ENCODE measurements around the gene TPST1. TPM values are rescaled to one million over a fixed set of nuclear protein-coding genes. Genes with fewer than 3 reads are reported as not detected.

Gene TPST1
- total RNA-seq, 1 experiment from 2014 or later: 32.8 TPM

DNA sequence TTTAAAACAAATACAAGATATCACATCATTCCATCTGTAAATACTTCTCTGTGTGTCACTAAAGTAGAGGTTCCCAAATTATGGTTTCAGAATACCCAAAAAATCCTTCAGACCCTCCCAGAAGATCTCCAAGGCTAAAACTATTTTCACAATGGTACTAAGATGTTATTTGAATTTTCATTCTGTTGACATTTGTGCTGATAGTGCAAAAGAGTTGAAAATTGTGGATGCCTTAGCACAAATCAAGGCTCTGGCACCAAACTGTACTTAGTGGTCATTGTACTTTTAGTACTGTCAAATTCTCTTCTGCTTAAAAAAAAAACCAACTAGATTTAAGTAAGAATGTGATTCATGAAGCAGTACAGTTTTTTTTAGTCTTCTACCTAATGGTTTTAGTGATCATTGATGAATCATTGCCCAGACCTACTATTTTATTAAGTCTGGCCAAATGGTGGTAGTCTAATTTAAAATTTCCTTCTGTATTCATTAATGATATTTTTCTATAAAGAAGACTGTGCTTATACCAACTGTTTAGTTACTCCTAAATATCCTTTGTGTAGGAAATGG is 50.5 kb downstream of the TPST1 start:
- Histone ChIP-seq H3K4me3 (ENCODE audit: low read depth, low read length) (no peak overlapping the region), H3K27me3 (replicated peaks; ENCODE audit: control insufficient read depth, insufficient read depth, low read length) (no peaks in the 10 kb centered on the region), H3K36me3 (ENCODE audit: control insufficient read depth, insufficient read depth, low read length) (no peaks in the 10 kb centered on the region; the same call in 1 of the 2 replicates), H3K9me3 (peaks cover 5% of the 10 kb centered on the region; the same call in 1 of the 2 replicates), H3K4me1 (no peaks in the 10 kb centered on the region; the same call in 1 of the 2 replicates)
- Mint-ChIP-seq H3K36me3 (ENCODE audit: insufficient read depth, unreplicated experiment) (peaks cover 10% of the 10 kb centered on the region), H3K4me1 (ENCODE audit: low read depth, unreplicated experiment) (peaks cover 29% of the 10 kb centered on the region), H3K4me3 (ENCODE audit: unreplicated experiment) (no peak overlapping the region), H3K27ac (ENCODE audit: unreplicated experiment) (no peak overlapping the region), H3K9me3 (ENCODE audit: unreplicated experiment) (no peaks in the 10 kb centered on the region), H3K27me3 (ENCODE audit: insufficient read depth, unreplicated experiment) (no peaks in the 10 kb centered on the region)
- no peak for DNase-seq
- BruUV-seq (replicated peaks): no TSS peak
- ChIA-PET POLR2A (no interaction called here), CTCF (no interaction called here)
- TF ChIP-seq, protein P1, sequence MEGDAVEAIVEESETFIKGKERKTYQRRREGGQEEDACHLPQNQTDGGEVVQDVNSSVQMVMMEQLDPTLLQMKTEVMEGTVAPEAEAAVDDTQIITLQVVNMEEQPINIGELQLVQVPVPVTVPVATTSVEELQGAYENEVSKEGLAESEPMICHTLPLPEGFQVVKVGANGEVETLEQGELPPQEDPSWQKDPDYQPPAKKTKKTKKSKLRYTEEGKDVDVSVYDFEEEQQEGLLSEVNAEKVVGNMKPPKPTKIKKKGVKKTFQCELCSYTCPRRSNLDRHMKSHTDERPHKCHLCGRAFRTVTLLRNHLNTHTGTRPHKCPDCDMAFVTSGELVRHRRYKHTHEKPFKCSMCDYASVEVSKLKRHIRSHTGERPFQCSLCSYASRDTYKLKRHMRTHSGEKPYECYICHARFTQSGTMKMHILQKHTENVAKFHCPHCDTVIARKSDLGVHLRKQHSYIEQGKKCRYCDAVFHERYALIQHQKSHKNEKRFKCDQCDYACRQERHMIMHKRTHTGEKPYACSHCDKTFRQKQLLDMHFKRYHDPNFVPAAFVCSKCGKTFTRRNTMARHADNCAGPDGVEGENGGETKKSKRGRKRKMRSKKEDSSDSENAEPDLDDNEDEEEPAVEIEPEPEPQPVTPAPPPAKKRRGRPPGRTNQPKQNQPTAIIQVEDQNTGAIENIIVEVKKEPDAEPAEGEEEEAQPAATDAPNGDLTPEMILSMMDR (IDR thresholded peaks at IDR 0.05; ENCODE audit: insufficient read depth in 1 of 2, low read depth in 1 of 2, low read length in 1 of 2, severe bottlenecking in 1 of 2, unreplicated experiment in 1 of 2): no peak
- intact Hi-C loops (cut with micrococcal nuclease; ENCODE audit: unreplicated experiment): no loop called here

DNA sequence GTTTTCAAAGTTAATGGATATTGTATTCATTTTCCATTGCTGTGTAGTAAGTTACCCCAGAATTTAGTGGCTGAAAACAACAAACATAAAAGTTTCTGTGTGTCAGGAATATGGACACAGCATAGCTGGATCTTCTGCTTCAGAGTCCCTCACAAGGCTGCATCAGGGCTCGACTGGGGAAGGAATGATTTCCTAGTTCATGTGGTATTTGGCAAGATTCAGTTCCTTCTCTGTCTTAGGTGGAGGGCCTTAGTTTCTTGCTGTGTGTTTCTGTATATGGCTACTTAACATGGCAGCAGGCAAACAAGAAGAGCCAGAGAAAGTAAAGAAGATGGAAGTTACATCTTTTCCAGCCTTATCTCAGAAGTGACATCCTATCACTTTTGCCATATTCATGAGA is 51.1 kb downstream of the TPST1 start:
- ChIA-PET POLR2A (no interaction called here), CTCF (no interaction called here)
- BruUV-seq (replicated peaks): no TSS peak
- DNase-seq: no peak
- Histone ChIP-seq H3K4me1 (no peaks in the 10 kb centered on the region; the same call in 1 of the 2 replicates), H3K4me3 (ENCODE audit: low read depth, low read length) (no peak overlapping the region), H3K9me3 (peaks cover 5% of the 10 kb centered on the region; the same call in 1 of the 2 replicates), H3K36me3 (ENCODE audit: control insufficient read depth, insufficient read depth, low read length) (no peaks in the 10 kb centered on the region; the same call in 1 of the 2 replicates), H3K27me3 (replicated peaks; ENCODE audit: control insufficient read depth, insufficient read depth, low read length) (no peaks in the 10 kb centered on the region)
- Mint-ChIP-seq H3K4me3 (ENCODE audit: unreplicated experiment) (no peak overlapping the region), H3K4me1 (ENCODE audit: low read depth, unreplicated experiment) (peaks cover 31% of the 10 kb centered on the region), H3K27me3 (ENCODE audit: insufficient read depth, unreplicated experiment) (no peaks in the 10 kb centered on the region), H3K27ac (ENCODE audit: unreplicated experiment) (no peak overlapping the region), H3K36me3 (ENCODE audit: insufficient read depth, unreplicated experiment) (peaks cover 10% of the 10 kb centered on the region), H3K9me3 (ENCODE audit: unreplicated experiment) (no peaks in the 10 kb centered on the region)
- intact Hi-C loops (cut with micrococcal nuclease; ENCODE audit: unreplicated experiment): no loop called here
- TF ChIP-seq, protein P1 (IDR thresholded peaks at IDR 0.05; ENCODE audit: insufficient read depth in 1 of 2, low read depth in 1 of 2, low read length in 1 of 2, severe bottlenecking in 1 of 2, unreplicated experiment in 1 of 2): no peak

DNA sequence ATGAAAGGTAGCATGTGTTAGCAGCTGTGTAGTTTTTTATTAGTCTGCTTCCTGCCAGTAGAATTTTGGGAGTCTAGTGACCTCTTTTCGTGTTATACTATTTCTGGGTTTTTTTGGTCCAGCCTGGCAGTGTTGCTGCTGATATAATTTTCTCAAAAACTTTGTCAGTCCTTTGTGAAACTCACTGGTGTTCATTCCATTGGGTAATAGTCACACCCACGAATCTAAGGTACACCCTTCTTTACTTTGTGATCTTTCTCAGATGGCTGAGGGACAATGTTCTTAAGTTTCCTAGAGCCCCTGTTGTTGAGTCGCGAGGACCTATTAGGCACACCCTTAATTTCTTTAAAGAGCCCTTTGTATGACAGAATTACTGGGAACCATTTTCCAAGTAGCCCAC is 52.3 kb downstream of the TPST1 start:
- no peak overlapping the region for H3K4me3 ChIP-seq (ENCODE audit: low read depth, low read length)
- H3K36me3 ChIP-seq (ENCODE audit: control insufficient read depth, insufficient read depth, low read length): no peaks in the 10 kb centered on the region; the same call in 1 of the 2 replicates
- Mint-ChIP-seq H3K9me3 (ENCODE audit: unreplicated experiment) (no peaks in the 10 kb centered on the region), H3K4me1 (ENCODE audit: low read depth, unreplicated experiment) (peaks cover 31% of the 10 kb centered on the region), H3K36me3 (ENCODE audit: insufficient read depth, unreplicated experiment) (peaks cover 15% of the 10 kb centered on the region), H3K27ac (ENCODE audit: unreplicated experiment) (no peak overlapping the region), H3K4me3 (ENCODE audit: unreplicated experiment) (no peak overlapping the region), H3K27me3 (ENCODE audit: insufficient read depth, unreplicated experiment) (no peaks in the 10 kb centered on the region)
- H3K4me1 ChIP-seq: no peaks in the 10 kb centered on the region; the same call in 1 of the 2 replicates
- no peaks in the 10 kb centered on the region for H3K27me3 ChIP-seq (replicated peaks; ENCODE audit: control insufficient read depth, insufficient read depth, low read length)
- ChIA-PET CTCF (no interaction called here), POLR2A (no interaction called here)
- TF ChIP-seq, protein P1 (IDR thresholded peaks at IDR 0.05; ENCODE audit: insufficient read depth in 1 of 2, low read depth in 1 of 2, low read length in 1 of 2, severe bottlenecking in 1 of 2, unreplicated experiment in 1 of 2): no peak
- intact Hi-C loops (cut with micrococcal nuclease; ENCODE audit: unreplicated experiment): no loop called here
- H3K9me3 ChIP-seq: peaks cover 5% of the 10 kb centered on the region
- no TSS peak for BruUV-seq (replicated peaks)
- DNase-seq: no peak
